ENCODE data around the gene LSAMP.

Gene LSAMP

GRCh38 chr3:116129187-116129946, 315.9 kb downstream of the LSAMP start:
- TF ChIP-seq CTCF (conservative IDR thresholded peaks at IDR 0.05; ENCODE audit: low read depth, low read length): no peak
- DNase-seq (ENCODE audit: low read depth): no peak
- no peak overlapping the region for H3K4me3 ChIP-seq (ENCODE audit: low read length)

GRCh38 chr3:116127464-116127863, 317.8 kb downstream of the LSAMP start:
- no peak for TF ChIP-seq CTCF (conservative IDR thresholded peaks at IDR 0.05; ENCODE audit: low read depth, low read length)
- no peak for DNase-seq (ENCODE audit: low read depth)

GRCh38 chr3:116124166-116124565, 321.1 kb downstream of the LSAMP start:
- no peak for TF ChIP-seq CTCF (conservative IDR thresholded peaks at IDR 0.05; ENCODE audit: low read depth, low read length)
- H3K4me3 ChIP-seq (ENCODE audit: low read length): no peak overlapping the region
- DNase-seq (ENCODE audit: low read depth): no peak

More at GRCh38 chr3:116127464-116127863, 317.8 kb downstream of the LSAMP start:
- no peak overlapping the region for H3K4me3 ChIP-seq (ENCODE audit: low read length)

GRCh38 chr3:116118475-116119169, 326.7 kb downstream of the LSAMP start:
- no peak for TF ChIP-seq CTCF (conservative IDR thresholded peaks at IDR 0.05; ENCODE audit: low read depth, low read length)
- DNase-seq (ENCODE audit: low read depth): no peak
- H3K4me3 ChIP-seq (ENCODE audit: low read length): no peak overlapping the region

- no peak overlapping the region for H3K4me3 ChIP-seq (ENCODE audit: low read length)
- DNase-seq (ENCODE audit: low read depth): no peak
- TF ChIP-seq CTCF (conservative IDR thresholded peaks at IDR 0.05; ENCODE audit: low read depth, low read length): no peak
Observed at GRCh38 chr3:116114586-116114985, 330.7 kb downstream of the LSAMP start.

- no peak for TF ChIP-seq CTCF (conservative IDR thresholded peaks at IDR 0.05; ENCODE audit: low read depth, low read length)
- DNase-seq (ENCODE audit: low read depth): peak; percentile 62
- no peak overlapping the region for H3K4me3 ChIP-seq (ENCODE audit: low read length)
Observed at GRCh38 chr3:116112696-116113095, 332.6 kb downstream of the LSAMP start.

GRCh38 chr3:116111765-116112164, 333.5 kb downstream of the LSAMP start:
- H3K4me3 ChIP-seq (ENCODE audit: low read length): no peak overlapping the region

More at GRCh38 chr3:116111765-116112164, 333.5 kb downstream of the LSAMP start:
- no peak for TF ChIP-seq CTCF (conservative IDR thresholded peaks at IDR 0.05; ENCODE audit: low read depth, low read length)
- no peak for DNase-seq (ENCODE audit: low read depth)

Measured in retinal pigment epithelial cell (primary cell).